Colon (tissue), 2 donors: ENCODE results near the gene HOXB9.

Source experiments
- FAIRE-seq: peaks from 2 replicates; lab custom pipeline; 2012; peaks lifted over from hg19 to GRCh38; lab: Jason Lieb, UNC
- donor health status: control.
- donor health status: control.

HOXB9 gene

GRCh38 chr17:48596000-48596734, 30.0 kb downstream of the HOXB9 start:
- no peak for FAIRE-seq

GRCh38 chr17:48595278-48595999, 30.7 kb downstream of the HOXB9 start:
- FAIRE-seq: no peak

GRCh38 chr17:48594538-48595277, 31.4 kb downstream of the HOXB9 start:
- FAIRE-seq: no peak

GRCh38 chr17:48593840-48594537, 32.2 kb downstream of the HOXB9 start:
- FAIRE-seq: no peak

GRCh38 chr17:48593126-48593829, 32.9 kb downstream of the HOXB9 start, which contains the start of gene HOXB5:
TSS of gene HOXB5 (minus strand) at chr17:48593779. CDS start at chr17:48593682, 97 bp downstream.
- no peak for FAIRE-seq

- no peak for FAIRE-seq
Measured at GRCh38 chr17:48592577-48592976, 33.6 kb downstream of the HOXB9 start.

- no peak for FAIRE-seq
Measured at GRCh38 chr17:48592057-48592514, 34.1 kb downstream of the HOXB9 start.

GRCh38 chr17:48591255-48592056, 34.7 kb downstream of the HOXB9 start:
- no peak for FAIRE-seq

- FAIRE-seq: no peak
Measured at GRCh38 chr17:48590607-48591161, 35.5 kb downstream of the HOXB9 start.

- FAIRE-seq: no peak
Measured at GRCh38 chr17:48589831-48590606, 36.1 kb downstream of the HOXB9 start, which contains the start of gene HOXB3. TSS of gene HOXB3 (minus strand) at chr17:48590241. CDS start at chr17:48552474, 37,767 bp downstream.

- no peak for FAIRE-seq
Measured at GRCh38 chr17:48589060-48589830, 36.9 kb downstream of the HOXB9 start.

- FAIRE-seq: no peak
Measured at GRCh38 chr17:48588528-48588927, 37.6 kb downstream of the HOXB9 start.

- no peak for FAIRE-seq
Measured at GRCh38 chr17:48588074-48588415, 38.1 kb downstream of the HOXB9 start.

- FAIRE-seq: no peak
Measured at GRCh38 chr17:48587276-48588073, 38.7 kb downstream of the HOXB9 start.

GRCh38 chr17:48586355-48587258, 39.6 kb downstream of the HOXB9 start:
- no peak for FAIRE-seq

GRCh38 chr17:48584223-48584741, 41.9 kb downstream of the HOXB9 start:
- FAIRE-seq: no peak
